Inflammatory macrophage (primary cell): ENCODE data around the gene RLN3.
"Not testable (repeated sequence)": the region's sequence is repeated elsewhere in the genome, so short reads cannot be mapped to it uniquely, and the experiment has no call there.

ENCODE experiments used
- DNase-seq, 2 donors: peaks; one replicate each; pipeline ENCODE4 v3.0.0-alpha.2; 2020 to 2022

RLN3 gene

DNA sequence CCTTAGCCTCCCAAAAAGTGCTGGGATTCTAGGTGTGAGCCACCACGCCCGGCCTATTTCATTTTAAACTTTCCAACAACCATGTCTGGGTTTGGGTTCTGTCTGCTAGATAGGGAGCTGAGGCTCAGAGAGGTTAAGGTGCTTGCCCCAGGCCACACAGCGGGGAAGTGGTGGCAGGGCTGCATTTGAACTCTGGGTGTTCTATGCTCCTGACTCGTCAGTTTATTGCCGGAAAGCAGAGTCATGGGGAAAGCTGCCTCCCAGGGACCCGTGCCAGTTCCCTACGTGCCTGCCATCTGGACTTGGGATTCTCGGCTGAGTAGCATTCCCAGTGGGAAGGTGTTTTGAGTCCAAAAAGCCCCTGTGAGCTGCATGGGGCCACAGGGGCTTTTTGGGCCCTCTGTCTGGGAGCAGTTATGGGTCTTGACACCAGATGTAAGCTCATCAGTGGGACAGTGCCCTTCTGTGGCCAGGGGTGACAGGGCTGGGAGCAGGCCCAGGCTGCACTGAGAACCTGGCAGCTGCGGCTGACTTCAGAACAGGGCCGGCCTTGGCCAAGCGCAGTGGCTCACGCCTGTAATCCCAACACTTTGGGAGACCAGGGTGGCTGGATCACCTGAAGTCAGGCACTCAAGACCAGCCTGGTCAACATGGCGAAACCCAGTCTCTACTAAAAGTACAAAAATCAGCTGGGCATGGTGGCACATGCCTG, 32.8 kb upstream of the RLN3 start:
- no peak for DNase-seq

DNA sequence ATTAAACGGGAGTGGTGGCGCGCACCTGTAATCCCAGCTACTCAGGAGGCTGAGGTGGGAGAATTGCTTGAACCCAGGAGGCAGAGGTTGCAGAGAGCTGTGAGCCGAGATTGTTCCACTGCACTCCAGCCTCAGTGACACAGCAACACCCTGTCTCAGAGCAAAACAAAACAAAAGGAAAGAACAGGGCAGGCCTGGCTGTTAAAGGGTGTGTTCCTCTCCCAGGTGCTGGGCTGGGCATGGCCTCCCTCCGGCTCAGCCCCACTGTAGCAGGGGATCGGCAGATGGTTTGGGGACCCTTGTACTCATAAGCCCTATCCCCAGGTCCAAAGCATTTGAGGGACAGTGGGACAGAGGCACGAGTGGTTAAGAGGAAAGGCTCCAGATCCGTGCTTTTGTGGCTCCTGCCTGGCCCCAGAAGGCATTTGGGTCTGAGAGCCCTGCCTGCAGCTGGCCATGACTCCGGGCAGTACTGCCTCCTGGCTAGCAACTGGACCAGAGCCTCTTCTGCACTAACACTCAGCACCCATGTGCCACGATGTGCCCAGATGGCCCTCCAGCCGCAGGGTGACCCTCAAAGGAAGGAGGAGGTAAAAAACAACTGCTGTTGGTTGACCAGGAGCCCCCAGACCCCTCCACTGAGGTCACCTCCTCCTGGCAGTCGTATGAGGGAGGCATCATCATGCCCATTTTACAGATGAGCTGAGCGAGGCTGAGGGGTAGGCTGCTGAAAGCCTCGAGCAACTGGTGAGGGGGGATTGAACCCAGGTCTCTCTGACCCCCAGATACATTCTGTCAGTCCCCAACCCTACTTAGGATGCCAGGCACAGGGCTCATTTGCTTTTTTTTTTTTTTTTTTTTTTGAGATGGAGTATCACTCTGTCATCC, 31.8 kb upstream of the RLN3 start:
- DNase-seq = no peak

DNA sequence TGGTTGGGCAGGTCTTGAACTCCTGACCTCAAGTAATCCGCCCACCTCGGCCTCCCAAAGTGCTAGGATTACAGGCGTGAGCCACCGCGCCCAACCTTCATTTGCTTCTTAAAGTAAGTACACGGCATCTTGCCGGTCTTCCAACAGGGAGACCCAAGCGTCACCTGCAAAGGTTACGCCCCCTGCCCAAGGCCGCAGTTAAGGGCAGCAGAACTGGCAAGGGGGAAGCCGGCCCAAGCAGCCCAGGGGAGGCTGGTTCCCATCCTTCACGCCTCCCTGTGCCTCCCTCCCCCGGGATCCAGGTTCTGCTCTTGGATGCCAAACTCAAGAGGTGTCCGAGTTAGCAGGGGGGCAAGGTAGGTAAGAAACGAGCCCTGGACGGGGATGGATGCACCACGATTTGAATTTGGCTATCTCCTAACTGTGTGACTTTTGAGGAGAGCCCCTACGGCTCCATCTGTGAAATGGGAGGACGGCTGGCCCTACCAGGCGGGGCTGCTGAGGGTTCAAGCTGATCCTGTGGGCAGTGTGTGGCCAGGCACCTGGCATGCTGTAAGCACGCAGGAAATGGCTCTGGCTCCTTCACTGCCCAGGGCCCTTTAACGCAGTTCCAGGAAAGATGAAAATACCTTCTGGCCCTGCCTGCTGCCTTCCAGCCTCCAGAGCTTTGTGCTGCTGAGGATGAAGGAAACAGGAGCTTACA, 30.9 kb upstream of the RLN3 start:
- no peak for DNase-seq

DNA sequence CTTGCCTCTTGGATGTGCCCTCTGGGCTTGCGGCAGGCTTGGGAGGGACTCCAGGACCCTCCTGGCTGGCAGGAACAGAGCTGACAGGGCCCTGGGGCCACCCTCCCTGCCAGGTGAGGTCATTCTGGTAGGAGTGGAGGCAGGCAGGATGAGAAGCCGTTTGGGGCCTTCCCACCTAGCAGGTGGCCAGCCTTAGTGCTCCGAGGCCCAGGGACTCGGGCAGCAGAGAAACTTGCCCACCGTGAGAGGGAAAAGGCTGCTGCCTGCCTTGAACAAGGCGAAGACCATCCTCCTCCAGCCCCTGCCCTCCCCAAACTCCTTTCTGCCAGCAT, 30.4 kb upstream of the RLN3 start:
- DNase-seq = no peak

DNA sequence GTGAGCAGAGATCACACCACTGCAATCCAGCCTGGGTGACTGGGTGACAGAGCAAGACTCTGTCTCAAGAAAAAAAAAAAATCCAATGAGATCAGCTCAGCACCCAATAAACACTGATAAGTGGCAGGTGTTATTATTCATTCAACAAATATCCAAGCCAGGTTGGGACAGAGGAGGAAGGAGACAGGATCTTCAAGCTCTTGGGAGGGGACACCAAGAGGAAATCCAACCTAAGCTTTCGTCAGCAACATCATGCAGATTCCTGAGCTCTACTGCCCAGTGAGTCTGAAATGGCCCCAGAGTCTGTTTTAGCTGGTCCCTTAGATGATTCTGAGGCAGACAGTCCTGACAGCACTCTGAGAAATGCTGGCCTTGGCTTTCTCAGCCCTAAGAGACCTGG, 29.5 kb upstream of the RLN3 start:
- no peak for DNase-seq

DNA sequence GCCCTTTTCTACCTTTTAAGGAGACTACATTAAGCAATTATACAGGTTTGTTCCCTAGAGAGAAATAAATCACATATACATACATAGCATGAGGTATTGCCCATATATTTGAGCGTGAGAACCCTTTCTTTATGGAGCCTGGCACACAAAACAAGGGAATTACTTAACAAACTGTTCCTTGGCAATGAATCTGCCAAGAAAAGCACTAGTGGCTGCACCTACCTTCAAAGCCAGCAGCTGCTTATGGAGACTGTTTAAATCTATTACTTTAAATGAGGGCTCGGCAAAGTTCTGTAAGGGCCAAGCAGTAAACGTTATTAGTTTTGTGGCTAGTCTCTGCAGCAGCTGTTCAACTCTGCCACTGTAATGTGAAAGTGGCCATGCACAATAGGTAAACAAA, 28.9 kb upstream of the RLN3 start:
- no peak for DNase-seq

DNA sequence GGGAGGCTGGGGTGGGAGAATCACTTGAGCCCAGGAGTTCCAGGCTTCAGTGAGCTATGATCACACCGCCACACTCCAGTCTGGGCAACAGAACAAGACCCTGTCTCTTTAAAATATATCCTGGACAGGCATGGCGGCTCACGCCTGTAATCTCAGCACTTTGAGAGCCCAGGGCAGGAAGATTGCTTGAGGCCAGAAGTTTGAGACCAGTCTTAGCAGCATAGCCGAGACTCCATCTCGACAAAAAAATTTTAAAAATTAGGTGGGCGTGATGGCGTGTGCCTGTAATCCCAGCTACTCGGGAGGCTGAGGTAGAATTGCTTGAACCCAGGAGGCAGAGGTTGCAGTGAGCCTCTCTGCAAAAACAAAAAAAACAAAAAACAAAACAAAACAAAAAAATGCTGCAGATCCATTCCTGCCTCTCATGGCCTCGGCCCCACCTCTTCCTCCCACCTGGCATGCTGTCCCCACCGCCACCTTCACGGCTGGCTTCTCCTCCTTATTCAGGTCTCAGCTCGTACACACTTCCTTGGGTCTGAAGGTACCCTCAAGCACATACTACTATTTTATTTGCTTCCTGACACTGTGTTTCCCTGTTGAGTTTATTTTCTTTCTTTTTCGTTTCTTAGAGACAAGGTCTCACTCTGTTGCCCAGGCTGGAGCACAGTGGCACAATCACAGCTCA, 27.1 kb upstream of the RLN3 start:
- DNase-seq = no peak

DNA sequence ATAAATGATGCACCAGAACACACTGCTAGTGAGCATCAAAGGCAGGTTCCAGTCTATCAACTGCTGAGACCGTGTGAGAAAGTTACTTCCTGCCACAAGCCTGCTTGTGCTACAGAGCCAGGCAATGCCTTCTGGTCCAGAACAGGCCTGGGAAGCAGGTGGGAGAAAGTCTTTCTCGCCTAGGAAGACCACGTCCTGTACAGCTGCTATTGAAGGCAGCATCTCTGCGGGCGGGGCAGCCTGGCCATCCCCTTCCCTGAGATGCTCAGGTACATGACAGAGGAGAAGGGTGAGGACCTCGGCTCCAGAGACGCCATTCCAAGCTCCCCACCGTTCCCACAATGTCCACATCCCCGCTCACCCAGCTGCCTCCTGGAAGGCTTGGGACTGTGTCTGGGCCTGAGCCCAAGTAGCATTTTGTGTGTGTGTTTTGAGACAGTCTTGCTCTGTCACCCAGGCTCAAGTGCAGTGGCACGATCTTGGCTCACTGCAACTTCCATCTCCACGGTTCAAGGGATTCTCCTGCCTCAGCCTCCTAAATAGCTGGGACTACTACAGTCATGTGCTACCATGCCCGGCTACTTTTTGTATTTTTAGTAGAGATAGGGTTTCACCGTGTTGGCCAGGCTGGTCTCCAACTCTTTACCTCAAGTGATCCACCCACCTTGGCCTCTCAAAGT, 25.2 kb upstream of the RLN3 start:
- no peak for DNase-seq

DNA sequence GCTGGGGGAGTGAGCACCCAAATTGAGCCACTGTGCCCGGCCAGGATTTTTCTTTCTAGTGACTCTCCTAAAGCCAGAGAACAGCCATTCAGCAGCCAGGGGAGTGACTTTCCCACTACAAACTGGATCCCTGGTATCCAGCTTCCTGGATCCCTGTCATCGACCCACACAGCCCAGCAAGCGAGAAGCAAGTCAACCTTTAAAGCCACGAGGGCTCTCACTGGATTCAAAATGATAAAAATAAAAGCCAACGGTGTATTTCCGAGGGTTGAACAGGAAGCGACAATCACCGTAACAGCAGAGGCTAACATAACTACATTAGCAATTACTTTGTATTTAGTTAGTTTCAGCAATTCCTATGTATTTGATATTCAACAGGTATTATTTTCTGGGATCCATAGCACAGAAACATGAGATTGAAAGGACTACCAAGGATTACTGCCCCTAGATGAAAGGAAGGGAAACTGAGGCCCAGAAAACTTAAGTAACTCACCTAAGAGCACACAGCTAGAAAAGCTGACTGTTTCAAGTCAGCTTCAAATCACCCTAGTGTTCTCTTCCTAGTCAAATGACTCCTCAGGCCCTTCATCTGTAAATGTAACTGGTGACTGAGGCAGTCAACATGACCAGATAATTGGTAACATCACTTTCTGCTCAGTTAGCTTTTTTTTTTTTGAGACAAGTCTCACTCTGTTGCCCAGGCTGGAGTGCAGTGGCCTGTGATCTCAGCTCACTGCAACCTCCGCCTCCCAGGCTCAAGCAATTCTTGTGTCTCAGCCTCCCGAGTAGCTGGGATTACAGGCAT, 24.5 kb upstream of the RLN3 start:
- DNase-seq = peak in 1 of 2 donors; percentile 41

DNA sequence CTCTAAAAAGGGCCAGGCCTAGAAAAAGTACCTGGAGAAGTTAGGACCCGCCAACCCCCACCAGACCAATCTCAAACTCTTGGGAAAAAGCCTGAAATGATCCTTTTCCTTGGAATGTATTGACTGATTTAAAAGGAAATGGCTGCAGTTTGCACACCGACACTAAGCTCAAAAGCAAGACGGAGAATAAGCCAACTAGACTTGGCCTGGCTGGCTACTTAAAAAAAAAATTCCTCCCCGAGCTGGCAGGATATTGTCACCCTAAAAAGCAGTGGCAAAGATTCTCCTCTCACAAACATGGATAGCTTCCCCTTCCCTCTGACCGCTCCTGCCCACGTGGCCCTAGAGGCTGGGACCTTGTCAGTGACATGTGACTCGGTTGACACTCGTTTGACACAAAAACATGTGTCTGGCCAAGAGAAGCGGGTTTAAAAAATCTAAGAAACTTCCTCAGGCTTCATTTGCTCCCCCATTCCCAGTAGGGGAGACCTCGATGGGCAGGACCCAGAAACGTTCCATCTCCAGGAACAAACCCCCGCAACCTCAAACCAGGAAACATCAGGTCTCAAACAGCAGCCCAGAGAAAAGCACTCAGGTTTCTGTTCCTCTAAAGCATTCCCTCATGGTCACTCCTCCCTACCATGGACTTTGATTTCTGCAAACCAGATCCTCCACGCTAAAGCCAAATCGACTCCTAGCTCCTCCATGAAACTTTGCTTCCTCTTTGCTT, 23.2 kb upstream of the RLN3 start:
- DNase-seq = peak; percentile 88 to 94

DNA sequence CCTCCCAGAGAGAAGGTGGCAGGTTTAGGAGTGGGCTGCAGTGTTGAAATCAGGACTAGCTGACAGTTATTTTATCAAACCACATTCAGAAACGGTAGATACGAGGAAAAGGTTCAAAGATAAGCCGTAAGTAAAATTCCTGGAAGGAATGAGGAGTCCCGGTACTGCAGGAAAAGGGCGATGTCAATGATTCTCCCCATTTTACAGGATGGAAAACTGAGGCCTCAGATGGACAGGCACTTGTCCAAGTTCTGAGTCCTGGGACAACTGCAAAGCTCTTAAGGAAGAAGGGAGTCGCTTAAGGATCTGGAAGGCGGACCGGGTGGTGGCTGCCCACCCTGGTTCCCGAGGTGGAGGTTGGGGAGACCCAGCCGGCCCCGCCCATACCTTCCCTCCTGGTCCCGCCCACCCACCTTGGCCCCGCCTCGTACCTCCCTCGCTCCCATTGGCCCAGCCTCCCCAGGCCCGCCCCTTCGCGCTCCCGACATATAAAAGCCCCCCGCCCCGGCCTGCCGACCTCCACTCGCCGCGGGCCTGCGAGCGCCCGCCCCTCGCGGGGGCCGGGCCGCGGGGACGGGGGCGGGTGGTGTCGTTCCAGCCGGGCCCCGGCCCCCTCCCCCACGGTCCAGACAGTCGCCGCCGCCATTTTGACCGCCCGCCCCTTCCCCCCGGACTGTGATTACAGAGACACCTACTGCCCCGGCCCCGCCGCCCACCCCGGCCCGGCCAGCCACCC, 22.4 kb upstream of the RLN3 start:
- peak; percentile 89 to 93 for DNase-seq

DNA sequence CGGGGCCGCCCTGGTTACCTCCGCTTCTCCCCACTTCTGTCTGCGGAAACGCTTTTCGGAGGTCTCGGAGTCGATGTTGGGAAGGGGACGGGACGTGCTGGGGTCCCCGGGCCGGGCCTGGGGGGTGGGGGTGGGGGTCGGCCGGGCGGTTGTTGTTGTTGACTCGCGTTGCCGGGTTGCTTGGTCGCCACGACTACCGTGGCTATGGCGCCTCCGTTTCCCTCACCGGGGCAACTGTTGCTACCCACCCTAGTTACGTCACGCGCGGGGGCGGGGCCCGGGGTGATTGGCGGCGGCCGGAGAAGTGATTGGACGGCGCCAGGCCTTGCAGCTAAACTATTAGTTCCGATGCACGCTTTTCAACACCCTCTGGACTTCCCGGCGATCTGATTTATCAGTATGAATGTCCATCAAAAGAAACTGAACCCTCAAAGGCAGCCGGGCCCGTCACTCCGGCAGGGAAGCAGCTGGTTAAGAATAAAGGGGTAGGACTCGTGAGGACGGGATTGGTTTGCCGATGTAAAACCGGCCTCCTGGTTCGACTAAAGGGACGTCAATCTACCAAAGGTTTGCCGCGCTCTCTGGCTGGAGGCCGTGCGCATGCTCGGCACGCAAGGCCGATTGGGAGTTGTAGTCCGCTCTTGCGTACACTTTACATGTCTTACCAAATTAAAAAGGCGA, 21.7 kb upstream of the RLN3 start, which contains the start of gene RFX1:
Gene RFX1, minus strand, starts transcription at position 236 of the 681 bp plus-strand sequence. CDS start 12,477 bp downstream, outside the sequence.
- DNase-seq = peak; percentile 99 to 100

DNA sequence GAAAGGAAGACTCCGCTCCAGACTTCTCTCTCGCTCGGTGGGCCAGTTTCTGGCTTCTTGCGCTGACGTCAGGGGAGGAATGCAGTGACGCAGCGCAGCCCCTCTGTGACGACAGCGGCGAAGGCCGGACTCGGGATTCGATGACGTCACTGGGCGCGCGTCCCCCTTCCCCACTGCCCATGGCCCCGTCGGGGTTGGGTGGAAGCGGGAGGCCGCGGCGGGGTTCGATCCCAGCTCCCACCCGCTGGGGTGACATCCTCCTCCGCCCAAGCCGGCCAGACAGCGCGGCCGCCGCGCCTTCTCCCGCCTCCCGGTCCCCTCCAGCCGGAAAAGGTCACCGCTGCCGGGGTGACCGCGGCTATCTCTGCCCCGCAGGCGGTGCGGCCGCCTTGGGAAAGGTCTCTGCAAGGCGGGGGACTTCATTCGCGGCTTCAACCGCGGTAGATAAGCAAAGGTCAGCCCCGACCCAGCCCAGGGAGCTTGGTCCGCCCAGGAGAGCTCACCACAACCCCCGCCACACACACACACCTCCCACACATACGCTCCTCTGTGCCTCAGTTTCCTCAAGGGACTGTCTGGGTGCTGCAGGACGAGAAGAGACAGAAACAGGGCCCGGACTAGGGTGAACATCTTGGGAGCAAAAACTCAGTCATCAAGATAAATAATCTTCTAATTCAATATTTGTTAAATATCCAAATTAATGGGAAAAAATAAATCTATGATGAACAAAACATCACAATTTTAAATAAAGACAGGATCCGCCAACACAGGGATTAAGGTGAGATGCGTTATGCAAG, 21.0 kb upstream of the RLN3 start:
- no peak for DNase-seq

DNA sequence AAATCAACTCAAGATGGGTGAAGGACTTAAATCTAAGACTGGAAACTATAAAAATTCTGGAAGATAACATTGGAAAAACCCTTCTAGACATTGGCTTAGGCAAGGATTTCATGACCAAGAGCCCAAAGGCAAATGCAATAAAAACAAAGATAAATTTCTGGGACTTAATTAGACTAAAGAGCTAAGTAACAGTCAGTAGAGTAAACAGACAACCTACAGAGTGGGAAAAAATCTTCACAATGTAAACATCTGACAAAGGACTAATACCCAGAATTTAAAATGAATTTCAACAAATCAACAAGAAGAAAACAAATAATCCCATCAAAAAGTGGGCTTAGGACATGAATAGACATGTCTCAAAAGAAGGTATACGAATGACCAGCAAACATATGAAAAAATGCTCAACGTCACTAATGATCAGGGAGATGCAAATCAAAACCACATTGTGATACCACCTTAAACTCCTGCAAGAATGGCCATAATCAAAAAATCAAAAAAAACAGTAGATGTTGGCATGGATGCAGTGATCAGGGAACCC, 15.5 kb upstream of the RLN3 start:
- no peak for DNase-seq

DNA sequence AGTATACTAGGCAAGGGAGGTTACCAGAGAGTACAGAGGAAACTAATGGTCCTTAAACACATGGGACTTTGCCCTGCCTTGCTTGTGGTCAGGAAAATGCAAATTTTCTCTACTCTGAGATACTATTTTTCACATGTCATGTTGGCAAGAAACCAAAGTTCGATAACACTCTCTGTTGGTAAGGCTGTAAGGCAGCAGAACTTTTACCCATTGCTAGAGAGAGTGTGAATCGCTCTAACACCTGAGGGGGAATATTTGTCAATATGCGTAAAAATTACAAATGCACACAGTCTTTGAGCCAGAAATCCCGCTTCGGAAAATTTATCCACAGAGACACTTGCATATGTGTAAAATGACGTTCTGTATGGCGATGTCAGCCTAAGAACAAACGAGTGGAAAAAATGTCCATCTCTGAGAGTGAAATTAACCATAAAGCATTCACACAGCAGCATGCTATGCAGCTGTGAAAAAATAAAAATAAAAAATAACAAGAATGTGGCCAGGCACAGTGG, 12.4 kb upstream of the RLN3 start:
- no peak for DNase-seq

DNA sequence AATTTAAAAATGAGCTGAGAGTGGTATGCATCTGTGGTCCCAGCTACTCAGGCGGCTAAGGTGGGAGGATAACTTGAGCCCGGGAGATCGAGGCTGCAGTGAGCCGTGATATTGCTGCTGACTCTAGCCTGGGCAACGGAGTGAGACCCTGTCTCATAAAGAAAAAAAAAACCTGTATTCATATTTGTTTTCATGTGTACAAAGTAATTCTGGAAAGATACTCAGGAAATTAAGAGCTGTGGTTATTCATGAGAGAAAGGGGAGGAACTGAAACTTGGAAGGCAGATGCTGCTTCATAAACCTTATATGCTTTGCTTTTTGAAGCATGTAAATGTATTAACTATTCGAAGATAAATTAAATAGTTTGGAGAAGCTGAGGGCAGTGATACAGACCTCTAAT, 8.8 kb upstream of the RLN3 start:
- peak in 1 of 2 donors; percentile 16 for DNase-seq

DNA sequence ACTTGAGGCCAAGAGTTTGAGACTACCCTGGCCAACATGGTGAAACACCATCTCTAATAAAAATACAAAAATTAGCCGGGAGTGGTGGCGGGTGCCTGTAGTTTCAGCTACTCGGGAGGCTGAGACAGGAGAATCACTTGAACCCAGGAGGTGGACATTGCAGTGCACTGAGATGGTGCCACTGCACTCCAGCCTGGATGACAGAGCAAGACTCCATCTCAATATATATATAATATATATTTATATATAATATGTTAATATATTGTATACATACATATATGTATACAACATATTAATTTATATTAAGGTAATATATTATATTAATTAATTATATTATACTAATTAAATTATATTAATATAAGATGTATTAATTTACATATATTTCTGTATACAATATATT, 8.2 kb upstream of the RLN3 start:
- DNase-seq = not testable (repeated sequence)

DNA sequence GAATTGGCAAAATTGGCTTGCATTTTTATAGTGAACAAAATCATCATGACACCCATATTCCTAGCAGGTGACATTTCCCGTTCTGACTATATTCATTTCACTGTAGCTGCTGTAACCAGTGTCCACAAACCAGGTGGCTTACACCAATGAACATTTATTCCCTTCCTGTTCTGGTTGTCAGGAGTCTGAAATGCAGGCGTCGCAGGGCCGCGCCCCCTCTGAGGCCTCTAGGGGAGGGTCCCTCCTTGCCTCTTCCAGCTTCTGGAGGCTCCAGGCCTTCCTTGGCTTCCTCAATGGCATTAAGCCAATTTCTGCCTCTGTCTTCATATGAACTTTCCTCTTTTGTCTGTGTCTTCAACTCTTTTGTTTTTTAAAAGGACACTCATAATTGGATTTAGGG, 6.5 kb upstream of the RLN3 start:
- DNase-seq = peak; percentile 14 to 30
